CD4-positive, alpha-beta T cell treated with Interleukin-17A for 4 hours (primary cell): ENCODE data around the gene SPR.

ENCODE experiments used
- DNase-seq: peaks from one replicate; pipeline ENCODE4 v3.0.0-alpha.2; 2020; ENCODE audit warnings: mixed read lengths

Gene SPR

DNA sequence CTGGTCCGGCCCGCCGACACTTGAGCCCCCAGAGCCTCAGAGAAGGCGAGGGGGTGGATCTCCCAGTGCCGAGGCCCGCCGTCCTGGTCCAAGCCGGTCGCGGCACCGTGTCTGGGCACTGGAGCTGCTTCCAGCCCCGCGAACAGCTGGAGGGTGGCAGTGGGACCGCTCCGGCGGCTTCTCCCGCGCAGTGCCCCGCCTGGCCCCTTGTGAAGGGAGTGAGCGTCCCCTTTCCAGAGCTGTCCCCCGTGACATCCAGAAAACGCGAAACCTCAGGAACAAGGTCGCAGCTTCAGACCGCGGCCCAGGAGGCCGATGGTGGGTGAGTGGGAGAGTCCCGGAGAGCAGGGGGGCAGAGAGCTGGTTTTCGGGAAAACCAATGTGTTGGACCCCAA lies 29.5 kb downstream of the SPR start:
- no peak for DNase-seq

DNA sequence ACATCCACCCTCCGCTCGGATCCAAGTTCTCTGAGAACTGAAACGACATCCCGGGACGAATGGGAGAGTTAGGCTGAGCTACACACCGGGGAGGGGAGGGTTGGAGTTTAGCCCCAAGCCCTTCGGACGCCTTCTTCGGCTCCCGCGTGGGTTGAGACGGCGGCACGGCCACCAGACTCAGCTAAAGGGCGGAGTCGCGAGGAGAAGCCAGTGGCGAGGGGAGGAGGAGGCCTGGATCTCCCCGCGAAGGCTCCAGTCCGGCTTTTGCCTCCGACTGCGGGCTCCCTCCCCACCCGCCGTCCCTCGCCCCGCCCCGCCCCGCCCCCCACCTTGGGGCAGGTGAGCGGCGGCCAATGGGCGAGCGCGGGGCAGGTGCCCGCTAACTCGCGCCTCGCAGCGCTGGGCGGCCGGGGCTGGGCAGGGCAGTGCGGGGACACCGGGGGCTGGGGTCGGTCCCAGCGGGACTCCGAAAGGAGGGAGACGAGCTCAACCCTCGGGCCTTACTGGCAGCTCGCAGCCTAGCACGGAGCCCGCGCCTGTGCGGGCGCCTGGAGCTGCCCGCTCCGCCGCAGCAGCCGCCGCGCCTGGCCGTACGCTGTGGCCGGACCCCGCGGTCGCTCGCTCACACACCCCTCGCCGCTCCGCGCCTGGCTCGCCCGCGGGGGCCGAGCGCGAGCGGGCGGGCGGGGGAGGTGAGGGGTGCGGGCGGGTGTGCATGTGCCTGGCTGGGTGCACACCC lies 30.1 kb downstream of the SPR start, which contains the start of gene EMX1:
Gene EMX1, plus strand, starts transcription at position 382 of the 739 bp plus-strand sequence. Its CDS starts 334 bp downstream, at position 716.
- DNase-seq, result peak; percentile 62

DNA sequence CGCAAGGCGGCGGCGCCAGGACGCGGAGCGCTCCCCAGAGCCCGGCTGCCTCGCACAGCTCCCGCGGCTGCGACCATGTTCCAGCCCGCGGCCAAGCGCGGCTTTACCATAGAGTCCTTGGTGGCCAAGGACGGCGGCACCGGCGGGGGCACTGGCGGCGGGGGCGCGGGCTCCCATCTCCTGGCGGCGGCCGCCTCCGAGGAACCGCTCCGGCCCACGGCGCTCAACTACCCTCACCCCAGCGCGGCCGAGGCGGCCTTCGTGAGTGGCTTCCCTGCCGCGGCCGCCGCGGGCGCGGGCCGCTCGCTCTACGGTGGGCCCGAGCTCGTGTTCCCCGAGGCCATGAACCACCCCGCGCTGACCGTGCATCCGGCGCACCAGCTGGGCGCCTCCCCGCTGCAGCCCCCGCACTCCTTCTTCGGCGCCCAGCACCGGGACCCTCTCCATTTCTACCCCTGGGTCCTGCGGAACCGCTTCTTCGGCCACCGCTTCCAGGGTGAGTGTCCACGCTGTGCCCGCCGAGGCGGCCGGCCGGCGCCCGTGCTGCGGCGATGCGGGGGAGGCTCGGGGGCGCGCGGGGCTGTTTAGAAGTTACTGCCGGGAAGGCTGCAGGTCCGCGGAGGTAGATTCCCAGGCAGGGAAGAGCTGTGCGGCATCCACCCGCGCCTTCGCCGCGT lies 30.8 kb downstream of the SPR start:
- DNase-seq, result peak; percentile 9

DNA sequence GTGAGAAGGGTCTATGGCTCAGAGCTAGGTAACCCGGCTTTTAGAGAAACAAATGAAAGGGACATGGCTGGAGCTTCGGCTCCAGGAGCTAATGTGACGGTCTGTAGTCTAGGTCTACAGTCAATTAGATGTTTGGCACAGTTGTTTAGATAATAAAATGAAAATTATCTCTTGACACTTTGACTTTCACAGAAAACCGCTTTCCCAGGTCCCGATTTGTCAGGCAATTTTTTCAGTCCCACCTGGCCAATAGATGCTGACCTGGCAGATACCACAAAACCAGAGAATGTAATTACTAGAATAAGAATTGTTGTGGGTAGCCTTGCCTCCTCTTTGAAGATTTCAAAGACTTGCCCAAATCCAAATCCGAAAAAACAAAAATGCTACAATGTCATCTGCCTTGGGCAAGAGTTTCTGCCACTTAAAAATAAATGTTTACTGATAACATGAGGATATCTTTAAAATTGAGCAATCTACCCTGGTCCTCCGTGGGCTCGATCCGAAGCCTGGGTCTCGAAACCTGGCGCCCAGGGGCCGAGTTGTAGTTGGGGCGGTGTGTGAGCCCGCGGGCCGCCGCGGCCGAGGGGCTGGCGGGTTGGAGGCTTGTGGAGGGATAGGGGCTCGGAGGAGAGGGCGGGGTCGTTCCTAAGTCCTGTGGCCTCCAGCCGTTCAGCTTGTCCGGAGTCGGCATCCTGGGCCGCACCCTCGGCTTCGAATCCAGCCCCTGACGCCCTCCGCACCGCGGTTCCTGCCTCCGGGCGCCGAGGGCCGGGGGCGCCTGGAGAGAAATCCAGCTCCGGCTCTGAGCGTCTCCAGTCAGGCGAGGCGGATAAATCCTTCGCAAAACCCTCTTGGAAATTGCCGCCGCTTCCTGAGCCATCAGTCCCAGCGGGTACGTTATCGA lies 32.5 kb downstream of the SPR start:
- no peak for DNase-seq

DNA sequence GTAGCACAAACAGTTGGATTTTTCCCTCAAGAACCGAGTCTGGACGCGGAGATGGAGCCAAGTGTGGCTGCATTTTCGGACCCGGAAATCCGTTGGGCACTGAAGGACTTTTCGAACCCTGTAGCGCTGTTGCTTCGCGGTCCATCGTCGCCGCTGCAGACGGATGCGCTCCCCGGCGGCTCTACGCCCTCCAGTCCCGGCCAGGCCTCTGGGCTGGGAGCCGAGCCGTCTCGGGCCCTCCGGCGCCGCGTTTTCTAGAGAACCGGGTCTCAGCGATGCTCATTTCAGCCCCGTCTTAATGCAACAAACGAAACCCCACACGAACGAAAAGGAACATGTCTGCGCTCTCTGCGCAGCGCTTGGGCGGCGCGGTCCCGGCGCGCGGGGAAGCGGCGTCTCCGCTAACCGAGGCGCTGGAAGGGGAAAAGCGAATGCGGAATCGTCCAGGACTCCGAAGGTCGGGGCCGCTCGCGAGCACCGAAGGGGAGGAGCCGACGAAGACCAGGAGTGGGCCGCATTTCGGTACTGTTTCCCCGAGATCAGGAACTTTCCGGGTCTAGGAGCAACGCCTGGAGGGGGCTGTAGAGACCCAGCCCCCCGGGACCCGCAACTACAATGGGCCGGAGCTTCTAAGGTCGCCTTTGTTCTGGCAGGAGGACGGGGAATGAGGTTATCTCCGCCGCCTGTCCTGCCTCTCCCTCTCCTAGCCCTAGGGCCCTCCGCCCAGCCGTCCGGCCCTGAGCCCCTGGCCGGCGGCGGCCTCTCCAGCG lies 33.3 kb downstream of the SPR start:
- DNase-seq, result peak; percentile 8

DNA sequence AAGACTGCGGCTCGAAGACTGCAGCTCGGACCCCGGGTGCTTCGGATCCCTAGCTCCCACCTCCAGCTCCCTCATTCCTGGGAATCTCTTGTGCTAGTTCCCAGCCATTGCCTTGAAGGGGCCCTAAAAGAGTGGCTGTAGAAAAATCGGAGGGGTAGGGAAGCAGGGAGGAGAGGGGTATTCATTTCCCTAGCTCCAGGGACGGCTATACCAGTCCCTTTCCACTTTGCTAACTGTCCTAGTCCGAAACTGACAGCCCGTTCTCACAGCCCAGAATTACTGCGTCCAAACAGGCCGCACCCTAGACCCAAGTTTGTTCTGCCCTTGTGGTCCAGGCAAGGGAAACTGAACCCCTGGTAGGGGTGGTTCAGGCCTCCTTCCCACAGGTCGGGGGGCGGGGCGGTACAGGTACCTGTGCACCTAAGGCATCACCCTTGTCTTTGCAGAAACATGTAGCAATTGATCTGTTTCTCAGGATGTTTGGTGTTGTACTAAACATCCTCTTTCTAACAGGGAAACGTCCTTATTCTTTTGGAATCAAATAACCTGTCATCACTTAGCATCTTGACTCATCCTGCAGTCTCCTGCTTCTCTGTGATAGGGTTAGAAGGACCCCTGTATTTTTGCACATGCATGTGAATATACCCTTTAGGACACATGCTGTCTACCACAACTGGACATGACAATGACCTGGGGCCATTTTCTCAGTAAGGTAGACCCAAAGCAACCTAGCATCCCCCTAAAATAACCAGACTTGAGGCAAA lies 34.1 kb downstream of the SPR start:
- DNase-seq, result no peak

DNA sequence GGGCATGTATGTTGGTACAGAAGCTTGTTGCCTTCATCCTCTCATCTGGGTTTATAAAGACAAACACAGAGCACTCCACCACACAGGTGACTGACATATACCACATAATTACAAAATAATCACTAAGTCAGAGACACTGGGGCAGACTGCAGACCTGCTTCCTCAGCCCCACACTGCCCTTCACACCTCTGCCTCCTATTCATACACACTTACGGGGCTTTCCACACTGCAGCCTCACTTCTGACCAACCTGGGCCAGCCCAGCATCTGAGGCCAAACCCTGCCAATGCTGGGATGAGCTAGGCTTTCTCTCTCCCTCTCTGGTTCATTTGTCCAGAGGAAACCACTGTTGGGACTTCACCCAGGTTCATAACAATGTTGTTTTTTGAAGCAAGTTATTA lies 34.6 kb downstream of the SPR start:
- no peak for DNase-seq

DNA sequence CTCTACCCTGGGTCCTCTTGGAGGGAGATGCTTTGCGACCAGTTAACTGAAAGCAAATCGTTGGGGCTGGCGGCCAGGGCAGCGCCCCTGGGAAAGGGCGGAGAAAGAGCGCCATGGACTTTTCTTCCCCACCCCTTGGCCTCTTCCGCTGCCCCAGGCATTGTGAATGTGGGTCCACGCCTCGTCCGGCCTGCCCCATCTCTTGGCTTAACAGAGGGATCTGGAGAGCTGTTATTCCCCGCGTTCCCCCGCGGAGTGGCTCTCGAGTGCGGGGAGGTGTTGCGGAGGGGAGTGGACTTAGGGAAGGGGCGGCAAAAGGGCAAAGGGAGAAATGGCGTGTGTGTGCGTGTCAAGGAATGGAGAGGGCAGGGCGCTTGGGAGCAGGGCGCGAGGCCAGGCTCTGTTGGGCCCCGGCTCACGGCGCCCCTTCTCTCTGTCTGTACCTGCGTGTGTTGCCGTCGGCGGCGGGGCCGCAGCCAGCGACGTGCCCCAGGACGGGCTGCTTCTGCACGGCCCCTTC lies 36.7 kb downstream of the SPR start:
- DNase-seq, result no peak

DNA sequence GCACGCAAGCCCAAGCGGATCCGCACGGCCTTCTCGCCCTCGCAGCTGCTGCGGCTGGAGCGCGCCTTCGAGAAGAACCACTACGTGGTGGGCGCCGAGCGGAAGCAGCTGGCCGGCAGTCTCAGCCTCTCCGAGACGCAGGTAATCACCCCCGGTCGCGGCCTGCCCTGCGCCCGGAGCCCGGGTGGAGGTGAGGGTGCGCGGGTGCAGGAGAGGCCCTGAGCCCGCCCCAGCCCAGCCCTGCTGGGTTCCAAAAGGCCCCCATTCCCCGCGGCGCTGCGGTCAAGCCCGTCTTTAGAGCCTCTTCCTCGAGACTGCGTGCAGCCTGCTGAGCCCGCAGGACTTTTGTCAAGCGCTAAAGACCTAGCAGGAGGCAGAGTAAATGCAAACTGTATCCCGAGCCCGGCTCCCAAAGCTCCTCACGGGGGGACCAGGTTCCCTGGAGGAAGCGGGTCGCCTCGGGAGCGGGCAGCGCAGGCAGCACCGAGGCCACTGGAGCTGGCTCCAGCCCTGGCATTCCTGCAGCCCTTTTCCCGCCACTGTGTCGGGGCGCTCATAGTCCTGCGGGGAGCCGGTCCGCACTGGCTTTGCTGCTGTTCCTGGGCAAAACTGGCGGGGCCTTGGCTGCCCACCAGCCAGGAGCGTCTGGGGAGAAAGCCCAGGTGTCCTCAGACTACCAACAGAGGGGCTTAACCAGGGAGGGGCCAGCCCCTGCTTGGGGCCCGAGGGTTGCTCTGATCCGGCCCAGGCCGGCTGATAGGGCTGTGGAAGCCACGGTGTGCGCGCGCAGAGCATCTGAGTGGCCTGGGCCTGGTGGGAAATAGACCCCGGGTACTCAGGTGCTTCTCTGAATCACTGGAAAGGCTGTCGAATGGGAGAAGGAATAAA lies 37.4 kb downstream of the SPR start:
- no peak for DNase-seq

DNA sequence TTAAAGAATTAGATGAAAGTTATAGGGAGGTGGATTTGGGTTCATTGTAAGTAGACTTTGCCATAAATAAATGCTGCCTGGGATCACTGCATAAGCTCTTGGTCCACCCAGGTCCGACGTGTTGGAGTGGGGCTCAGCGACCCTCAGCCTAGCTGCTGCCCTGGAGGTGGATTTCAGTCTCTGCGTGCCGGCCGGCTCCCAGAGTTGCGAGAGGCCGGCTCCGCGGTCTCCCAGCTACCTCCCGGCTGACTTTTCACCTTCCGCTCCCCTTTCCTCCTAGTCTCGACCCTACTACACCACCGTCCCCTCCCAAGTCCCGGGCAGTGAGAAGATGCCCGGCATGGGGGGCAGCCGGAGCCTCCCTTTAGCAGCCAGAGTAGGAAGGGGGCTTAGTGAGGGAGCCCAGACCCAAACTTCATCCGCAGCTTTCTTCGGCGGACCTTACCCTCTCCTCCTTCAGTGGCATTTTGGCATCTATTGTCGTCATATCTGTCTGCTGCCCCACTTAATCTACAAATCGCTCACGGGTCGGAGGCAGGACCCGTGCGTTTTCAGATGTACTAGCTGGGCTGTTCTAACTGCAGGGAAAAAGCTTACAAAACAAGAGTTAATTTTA lies 38.2 kb downstream of the SPR start:
- DNase-seq, result no peak

DNA sequence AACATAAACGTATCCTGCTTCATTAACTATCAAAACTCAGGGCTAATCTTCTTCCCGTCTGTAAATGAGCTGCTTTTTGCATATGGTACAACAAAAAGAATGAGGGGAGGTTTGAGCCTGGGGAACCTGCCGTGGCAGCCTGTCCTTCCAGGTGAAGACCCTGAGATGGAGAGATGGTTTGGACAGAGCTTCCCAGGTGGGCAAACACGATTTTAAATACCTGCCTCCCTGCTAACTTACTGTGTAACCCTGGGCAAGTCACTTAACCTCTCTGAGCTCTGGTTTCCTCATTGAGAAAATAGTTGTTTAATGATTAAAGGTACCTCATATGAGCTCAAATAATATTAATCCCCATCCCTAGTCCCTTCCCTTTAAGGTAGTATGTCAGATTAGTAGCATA lies 39.2 kb downstream of the SPR start:
- DNase-seq, result no peak

DNA sequence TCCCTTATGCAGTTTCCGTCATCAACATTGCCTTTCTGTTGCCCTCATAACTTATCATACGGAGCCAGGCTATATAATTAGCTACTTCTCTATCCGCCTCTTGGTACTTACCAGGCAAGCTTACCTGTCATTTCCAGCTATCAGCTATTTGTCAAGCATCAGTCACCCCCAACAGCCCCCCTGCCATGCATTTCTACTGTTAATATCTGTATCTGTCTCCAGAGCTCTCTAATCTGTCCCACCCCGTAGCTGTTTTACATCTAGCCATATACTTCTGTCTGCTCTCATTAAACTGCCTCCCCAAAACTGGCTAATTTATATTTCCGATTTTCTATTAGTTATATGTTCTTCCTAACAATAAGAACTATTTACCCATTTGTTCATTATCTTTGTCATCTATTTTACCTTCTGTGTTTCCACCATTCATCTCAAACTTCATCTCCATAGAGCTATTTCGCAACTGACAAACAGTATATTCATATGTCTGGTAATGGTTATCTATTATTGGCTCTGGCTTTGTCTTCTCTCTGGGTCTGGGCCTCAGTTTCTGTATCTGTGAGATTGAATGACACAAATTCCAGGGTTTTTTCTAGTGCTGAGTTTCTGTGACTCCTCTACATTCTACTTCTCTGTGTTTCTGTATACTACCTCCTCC lies 39.7 kb downstream of the SPR start:
- no peak for DNase-seq

DNA sequence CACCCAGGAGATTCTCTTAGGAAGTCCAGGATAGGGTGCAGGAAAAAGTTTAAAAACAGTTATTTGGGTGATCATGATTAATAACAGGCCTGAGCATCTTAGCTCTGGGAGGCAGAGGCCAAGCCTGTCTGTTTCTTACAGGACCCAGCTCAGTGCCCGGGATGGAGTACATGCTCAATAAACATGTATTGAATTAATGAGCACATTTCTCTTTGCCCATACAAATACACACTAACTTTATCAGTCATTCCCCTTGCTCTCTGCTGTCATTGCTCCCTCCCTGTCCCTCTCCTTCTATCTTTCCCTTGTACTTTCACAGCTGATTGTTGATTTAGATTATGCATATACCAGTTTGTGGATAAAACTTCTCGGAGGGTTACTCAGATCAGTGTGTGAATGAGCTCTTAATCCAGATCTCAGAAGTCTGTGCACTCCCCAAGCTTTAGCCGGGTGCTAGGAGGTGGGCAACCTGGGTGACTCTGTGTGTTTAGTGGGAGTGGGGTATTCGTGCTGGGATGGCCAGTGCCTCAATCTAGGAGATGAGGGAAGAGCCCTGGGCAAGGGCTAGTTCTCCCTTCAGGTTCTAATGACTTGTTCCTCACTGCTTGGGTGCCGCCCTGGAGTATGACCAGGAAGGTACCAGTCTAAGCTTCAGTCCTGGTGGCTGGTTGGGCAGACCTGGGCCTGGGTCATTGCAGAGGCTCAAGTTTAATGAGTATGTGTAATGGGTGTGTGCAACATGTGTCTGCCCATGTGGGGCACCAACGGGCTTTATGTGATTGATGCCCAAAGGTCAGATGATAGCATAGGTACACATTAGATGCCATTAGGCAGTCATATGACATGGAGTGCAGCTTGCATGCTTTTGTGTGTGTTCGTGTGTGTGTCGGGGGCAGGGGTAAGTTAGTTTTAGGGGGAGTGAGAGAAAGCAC lies 40.7 kb downstream of the SPR start:
- no peak for DNase-seq

DNA sequence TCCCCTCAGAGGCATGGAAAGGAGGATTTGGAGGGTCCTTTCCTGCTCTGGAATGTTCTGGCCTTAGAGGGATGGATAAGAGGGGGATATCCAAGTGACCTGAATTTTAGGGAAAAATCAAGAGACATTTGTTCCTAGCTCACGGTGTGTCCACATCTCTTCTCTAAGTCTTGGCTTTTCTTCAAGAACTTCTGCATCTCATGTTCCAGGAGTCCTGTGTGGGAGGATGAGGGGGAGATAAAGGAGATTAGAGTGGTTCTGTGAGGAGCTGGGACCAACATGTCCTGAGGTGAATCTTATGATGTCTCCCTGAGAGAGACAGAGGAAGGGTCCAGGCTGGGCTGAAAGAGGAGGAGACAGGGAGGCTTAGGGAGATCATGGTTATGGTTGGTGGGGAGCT lies 41.8 kb downstream of the SPR start:
- no peak for DNase-seq

DNA sequence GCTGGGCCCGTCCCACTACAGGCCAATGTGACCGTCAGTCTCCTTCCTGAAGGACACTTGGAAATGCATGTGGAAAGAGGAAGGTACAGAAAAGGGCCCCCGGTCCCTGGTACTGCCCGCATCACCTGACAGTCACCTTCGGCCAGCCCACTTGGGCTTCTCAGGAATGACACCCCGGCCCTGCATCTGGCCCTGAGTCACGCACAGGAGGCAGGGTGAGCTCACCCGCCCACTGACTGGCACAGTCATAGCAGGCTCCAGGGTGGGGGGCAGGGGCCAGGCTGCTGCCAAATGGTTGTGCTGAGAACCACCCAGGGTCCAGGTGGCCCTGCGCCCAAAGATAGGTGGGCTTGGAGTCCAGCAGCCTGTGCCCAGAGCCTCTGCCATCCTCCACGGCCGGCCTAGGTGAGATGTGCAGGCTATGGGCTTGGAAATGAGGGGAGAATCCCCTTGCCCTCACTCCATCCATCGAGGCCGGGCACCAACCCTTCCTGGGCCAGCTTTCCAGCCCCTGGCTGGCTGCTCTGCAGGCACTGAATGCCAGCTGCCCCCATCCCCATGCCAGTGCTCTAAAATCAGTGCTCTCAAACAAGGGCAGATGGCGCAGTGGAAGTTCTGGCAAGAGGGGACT lies 44.2 kb downstream of the SPR start:
- DNase-seq, result no peak

DNA sequence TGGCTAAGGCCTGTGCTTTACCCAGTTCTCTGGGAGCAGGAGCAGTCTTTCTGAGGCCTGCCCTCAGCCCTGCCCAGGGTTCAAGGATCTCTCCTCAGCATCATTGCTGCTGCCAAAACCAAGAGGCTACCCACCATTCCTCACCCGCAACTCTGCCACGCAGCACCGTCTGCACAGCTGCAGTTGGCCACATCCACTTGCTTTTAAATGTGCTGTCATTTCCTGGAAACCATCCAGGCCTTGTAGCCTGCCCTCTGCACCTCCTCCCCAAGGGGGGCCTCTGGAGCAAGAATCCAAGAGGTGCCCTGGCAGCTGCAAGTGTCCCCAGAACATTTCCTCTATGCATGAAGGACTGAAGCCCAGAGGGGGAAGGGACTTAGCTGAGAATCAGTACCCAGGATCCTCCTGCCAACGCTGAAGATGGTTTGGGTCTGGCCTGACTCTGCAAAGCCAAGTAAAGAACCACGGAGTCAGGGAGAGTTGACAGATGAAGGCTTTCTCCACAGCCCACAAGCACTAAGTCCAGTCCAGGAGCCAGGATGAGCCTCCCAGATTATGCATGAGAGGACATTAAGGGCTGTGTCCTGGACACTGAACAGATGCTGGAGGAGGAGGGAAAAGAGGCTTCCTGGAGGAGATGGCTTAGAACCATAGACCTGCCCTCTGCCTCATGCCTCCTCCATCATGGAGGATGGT lies 45.0 kb downstream of the SPR start:
- DNase-seq, result no peak

DNA sequence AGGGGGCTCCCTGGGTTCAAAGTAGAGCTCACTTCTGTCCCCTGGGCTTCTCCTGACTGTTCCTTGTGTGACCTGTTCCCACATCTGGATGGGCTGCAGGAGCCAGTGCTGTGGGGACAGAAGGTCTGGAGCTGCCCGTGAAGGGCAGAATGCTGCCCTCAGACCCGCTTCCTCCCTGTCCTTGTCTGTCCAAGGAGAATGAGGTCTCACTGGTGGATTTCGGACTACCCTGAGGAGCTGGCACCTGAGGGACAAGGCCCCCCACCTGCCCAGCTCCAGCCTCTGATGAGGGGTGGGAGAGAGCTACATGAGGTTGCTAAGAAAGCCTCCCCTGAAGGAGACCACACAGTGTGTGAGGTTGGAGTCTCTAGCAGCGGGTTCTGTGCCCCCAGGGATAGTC lies 45.6 kb downstream of the SPR start:
- no peak for DNase-seq
